H9 (cell line): ENCODE data around the gene CYBA. TPM values are rescaled to one million over a fixed set of nuclear protein-coding genes. Genes with fewer than 3 reads are reported as not detected.

Experiments used
- DNase-seq: peaks from one replicate; pipeline ENCODE4 v3.0.0-alpha.2; 2017
- H2AFZ ChIP-seq: one replicate; pipeline ENCODE4 v1.6.1; 2013; ENCODE audit warnings: mild to moderate bottlenecking, low read length, control low read depth, moderate library complexity
- H2AK5ac ChIP-seq: 2 replicates; pipeline ENCODE4 v1.6.1; 2013; ENCODE audit warnings: low read length, control low read depth, mixed read lengths; ENCODE audit not compliant: insufficient read length
- H2BK120ac ChIP-seq: one replicate; pipeline ENCODE4 v1.6.1; 2013; ENCODE audit warnings: low read depth, mild to moderate bottlenecking, low read length, control low read depth, inconsistent platforms; ENCODE audit not compliant: poor library complexity, severe bottlenecking
- H2BK12ac ChIP-seq: 2 replicates; pipeline ENCODE4 v1.6.1; 2013; ENCODE audit warnings: low read length, control low read depth, mixed read lengths, low read depth; ENCODE audit not compliant: insufficient read length
- H2BK15ac ChIP-seq: 2 replicates; pipeline ENCODE4 v1.6.1; 2013; ENCODE audit warnings: low read depth, low read length, control low read depth
- H2BK20ac ChIP-seq: one replicate; pipeline ENCODE4 v1.6.1; 2013; ENCODE audit warnings: low read depth, mild to moderate bottlenecking, low read length, control low read depth, inconsistent platforms; ENCODE audit not compliant: poor library complexity, severe bottlenecking
- H2BK5ac ChIP-seq: 2 replicates; pipeline ENCODE4 v1.6.1; 2013; ENCODE audit warnings: low read length, control low read depth, mixed read lengths; ENCODE audit not compliant: insufficient read length
- H3K14ac ChIP-seq: 2 replicates; pipeline ENCODE4 v1.6.1; 2013; ENCODE audit warnings: low read length, control low read depth; ENCODE audit not compliant: insufficient read depth
- H3K18ac ChIP-seq: 2 replicates; pipeline ENCODE4 v1.6.1; 2013; ENCODE audit warnings: low read depth, mild to moderate bottlenecking, mixed read lengths, low read length, control low read depth; ENCODE audit not compliant: insufficient read length
- H3K23ac ChIP-seq: 2 replicates; pipeline ENCODE4 v1.6.1; 2013; ENCODE audit warnings: low read length, control low read depth, mixed read lengths, low read depth; ENCODE audit not compliant: insufficient read length
- H3K23me2 ChIP-seq: 2 replicates; pipeline ENCODE4 v1.6.1; 2013; ENCODE audit warnings: low read depth, mild to moderate bottlenecking, mixed read lengths, low read length, control low read depth; ENCODE audit not compliant: insufficient read length, poor library complexity, severe bottlenecking
- H3K27ac ChIP-seq: 2 replicates; pipeline ENCODE4 v1.5.1; 2013; ENCODE audit warnings: low read length, control low read depth, mixed read lengths, low read depth; ENCODE audit not compliant: insufficient read length
- H3K27me3 ChIP-seq: 2 replicates; pipeline ENCODE4 v1.6.1; 2013; ENCODE audit warnings: low read length, control low read depth, inconsistent platforms; ENCODE audit not compliant: insufficient read depth
- H3K4ac ChIP-seq: 2 replicates; pipeline ENCODE4 v1.6.1; 2013; ENCODE audit warnings: low read depth, mild to moderate bottlenecking, control low read depth, inconsistent platforms, low read length, moderate library complexity
- H3K4me1 ChIP-seq: 2 replicates; pipeline ENCODE4 v1.6.1; 2013; ENCODE audit warnings: low read length, control low read depth, inconsistent platforms; ENCODE audit not compliant: insufficient read depth
- H3K4me2 ChIP-seq: 2 replicates; pipeline ENCODE4 v1.6.1; 2013; ENCODE audit warnings: low read length, control low read depth, mixed read lengths; ENCODE audit not compliant: insufficient read length, insufficient read depth
- H3K56ac ChIP-seq: 2 replicates; pipeline ENCODE4 v1.6.1; 2013; ENCODE audit warnings: low read depth, mild to moderate bottlenecking, mixed read lengths, low read length, control low read depth; ENCODE audit not compliant: insufficient read length
- H3K79me1 ChIP-seq: 2 replicates; pipeline ENCODE4 v1.6.1; 2013; ENCODE audit warnings: low read depth, mild to moderate bottlenecking, moderate library complexity, low read length, control low read depth, inconsistent platforms; ENCODE audit not compliant: insufficient read depth, poor library complexity, severe bottlenecking
- H3K79me2 ChIP-seq: 2 replicates; pipeline ENCODE4 v1.6.1; 2013; ENCODE audit warnings: low read length, control low read depth, inconsistent platforms; ENCODE audit not compliant: insufficient read depth
- H3K9ac ChIP-seq: 2 replicates; pipeline ENCODE4 v1.6.1; 2013; ENCODE audit warnings: low read length, control low read depth, mixed read lengths; ENCODE audit not compliant: insufficient read length; ENCODE audit errors: extremely low read depth
- H3K9me3 ChIP-seq: one replicate; pipeline ENCODE4 v1.6.1; 2013; ENCODE audit warnings: low read depth, low read length, inconsistent platforms; ENCODE audit not compliant: control insufficient read depth
- H3T11ph ChIP-seq: one replicate; pipeline ENCODE4 v1.6.1; 2013; ENCODE audit warnings: mild to moderate bottlenecking, low read length, control low read depth, inconsistent platforms
- H4K20me1 ChIP-seq: one replicate; pipeline ENCODE4 v1.6.1; 2013; ENCODE audit not compliant: control insufficient read depth, insufficient read length, insufficient read depth
- H4K5ac ChIP-seq: 2 replicates; pipeline ENCODE4 v1.6.1; 2013; ENCODE audit warnings: low read depth, mild to moderate bottlenecking, mixed read lengths, low read length, control low read depth; ENCODE audit not compliant: insufficient read length
- H4K8ac ChIP-seq: replicated peaks from 2 replicates; pipeline ENCODE4 v1.6.1; 2013; ENCODE audit warnings: low read length, control low read depth, mixed read lengths, low read depth; ENCODE audit not compliant: insufficient read length
- H4K91ac ChIP-seq: 2 replicates; pipeline ENCODE4 v1.6.1; 2013; ENCODE audit warnings: low read depth, mild to moderate bottlenecking, moderate library complexity, mixed read lengths, low read length, control low read depth; ENCODE audit not compliant: insufficient read length
- H3K27ac Mint-ChIP-seq, 3 experiments: 2 replicates in 2 of 3; 3 replicates in 1 of 3; pipeline ENCODE4 v1.8.0; 2020 to 2021; ENCODE audit warnings: mixed read lengths in 3 of 3, mild to moderate bottlenecking in 1 of 3, moderate library complexity in 1 of 3
- H3K27me3 Mint-ChIP-seq: 2 replicates; pipeline ENCODE4 v1.8.0; 2021; ENCODE audit warnings: low read depth, mild to moderate bottlenecking, moderate library complexity, mixed read lengths
- H3K36me3 Mint-ChIP-seq, 3 experiments: 2 replicates in 2 of 3; 3 replicates in 1 of 3; pipeline ENCODE4 v1.8.0; 2020 to 2021; ENCODE audit warnings: low read depth in 3 of 3, mixed read lengths in 3 of 3; ENCODE audit not compliant: insufficient read depth in 1 of 3
- H3K4me1 Mint-ChIP-seq, 2 experiments: 2 replicates each; pipeline ENCODE4 v1.8.0; 2020; ENCODE audit warnings: mixed read lengths in 2 of 2
- H3K4me3 Mint-ChIP-seq, 2 experiments: 2 replicates in 1 of 2; 3 replicates in 1 of 2; pipeline ENCODE4 v1.8.0; 2020 to 2021; ENCODE audit warnings: mild to moderate bottlenecking in 2 of 2, mixed read lengths in 2 of 2, moderate library complexity in 1 of 2
- H3K9me3 Mint-ChIP-seq, 2 experiments: 2 replicates in 1 of 2; 3 replicates in 1 of 2; pipeline ENCODE4 v1.8.0; 2020; ENCODE audit warnings: mild to moderate bottlenecking in 2 of 2, mixed read lengths in 2 of 2, moderate library complexity in 1 of 2
- CTCF ChIP-seq: fragments of 200-600 bp; sonication (generic); conservative IDR thresholded peaks from 3 replicates; pipeline ENCODE4 v1.8.0; 2021; ENCODE audit warnings: antibody characterized with exemption, mild to moderate bottlenecking
- WGBS: extraction: QIAGEN DNeasy Blood & Tissue Kit; methylation state at CpG from one replicate; pipeline ENCODE4 v1.1.7; 2013; ENCODE audit warnings: missing lambda C conversion rate, low lambda C conversion rate, mixed read lengths; ENCODE audit not compliant: insufficient read length; ENCODE audit errors: extremely low coverage; 5-methylcytosine and 5-hydroxymethylcytosine counted together
- total RNA-seq: library from RNA; stranded (reverse); gene quantifications from 2 replicates; pipeline ENCODE4 v1.2.1, GENCODE V29; 2021

Gene CYBA
- total RNA-seq, 1 experiment from 2014 or later = 153 TPM

DNA sequence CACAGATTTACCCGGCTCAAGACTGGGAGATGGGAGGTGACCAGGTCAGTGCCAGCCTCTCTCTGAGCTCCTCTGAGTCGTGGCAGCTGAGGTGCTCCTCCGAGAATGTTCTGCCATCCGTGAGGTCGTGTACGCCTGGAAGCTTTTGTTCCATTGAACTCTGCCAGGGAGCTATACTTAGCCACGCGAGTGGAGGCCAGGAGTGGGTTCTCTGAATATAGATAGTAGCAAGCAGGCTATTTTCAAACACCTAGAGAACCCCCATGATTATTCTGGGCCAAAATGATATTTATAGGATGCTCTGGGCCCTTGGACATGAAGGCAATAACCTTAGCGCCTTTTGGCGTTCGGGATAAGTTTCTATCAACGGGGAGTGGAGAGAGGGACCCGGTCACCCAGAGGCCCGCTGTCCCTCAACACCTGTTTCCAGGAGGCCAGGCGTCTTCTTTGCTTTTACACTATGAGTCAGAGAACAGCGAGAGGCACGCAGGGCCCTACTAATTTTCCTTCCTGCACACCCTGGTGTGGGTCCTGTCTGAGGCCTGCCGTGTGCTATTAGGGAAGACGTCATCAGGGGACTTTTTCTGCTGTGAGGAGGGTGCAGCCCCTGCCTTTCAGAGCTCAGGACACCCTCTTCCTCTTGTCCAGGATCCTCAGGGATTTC lies 23.0 kb upstream of the CYBA start:
- H3K4me1 Mint-ChIP-seq = peaks cover 6 to 7% of the 10 kb centered on the region in 2 experiments
- Histone ChIP-seq H3K18ac (no peak overlapping the region), H4K20me1 (no peaks in the 10 kb centered on the region), H4K91ac (no peak overlapping the region), H2BK12ac (no peak overlapping the region), H3K4me2 (no peak overlapping the region), H4K8ac (no peak overlapping the region), H3K14ac (no peak overlapping the region), H4K5ac (no peak overlapping the region), H3K9ac (no peak overlapping the region), H3T11ph (no peak overlapping the region), H2AFZ (no peak overlapping the region), H2AK5ac (no peak overlapping the region), H3K79me2 (no peaks in the 10 kb centered on the region), H3K27ac (no peak overlapping the region), H3K79me1 (no peaks in the 10 kb centered on the region), H3K56ac (no peak overlapping the region), H2BK120ac (no peak overlapping the region), H3K4ac (no peak overlapping the region), H3K27me3 (no peaks in the 10 kb centered on the region), H3K23me2 (no peaks in the 10 kb centered on the region), H2BK20ac (no peak overlapping the region), H2BK15ac (no peak overlapping the region), H2BK5ac (no peak overlapping the region), H3K23ac (no peak overlapping the region), H3K4me1 (no peaks in the 10 kb centered on the region), H3K9me3 (no peaks in the 10 kb centered on the region)
- peaks cover 0 to 13% (median under 1%) of the 10 kb centered on the region in 3 experiments; a peak in 4 of 7 replicates for H3K36me3 Mint-ChIP-seq
- H3K27me3 Mint-ChIP-seq = no peaks in the 10 kb centered on the region; the same call in 1 of the 2 replicates
- WGBS = no CpG with 5 or more reads among the region's 19 CpGs
- no peak for TF ChIP-seq CTCF
- no peak for DNase-seq
- no peak overlapping the region for H3K27ac Mint-ChIP-seq
- H3K4me3 Mint-ChIP-seq = no peak overlapping the region
- 0 out of 5 replicates have a peak, but pooled peaks cover 0 to under 1% of the 10 kb centered on the region in 2 experiments for H3K9me3 Mint-ChIP-seq
